ENCODE measurements around the gene FBXO2. TPM values are rescaled to one million over a fixed set of nuclear protein-coding genes. Genes with fewer than 3 reads are reported as not detected.

Gene FBXO2
- total RNA-seq, 1 experiment from 2014 or later, result 81.1 TPM

GRCh38 chr1:11673089-11673769 is 19.0 kb upstream of the FBXO2 start:
- ChIA-PET POLR2A (interaction anchor here (1.3 kb wide), 1 partner anchor 10 kb away, joined by 3 read pairs; no protein-coding TSS in a partner anchor), RAD21 (ENCODE audit: low non-redundant PET in 1 of 2, low total read pairs in 2 of 2, uncharacterized antibody in 2 of 2, unreplicated experiment in 2 of 2) (no interaction called here), CTCF (no interaction called here)
- H3K27me3 ChIP-seq (ENCODE audit: insufficient read depth, low read length), result no peaks in the 10 kb centered on the region
- no peak overlapping the region for H2AFZ ChIP-seq (ENCODE audit: low read depth, low read length, poor library complexity, severe bottlenecking)
- H3K27ac ChIP-seq (ENCODE audit: low read depth, low read length), result no peak overlapping the region
- TF ChIP-seq POLR2A (IDR thresholded peaks at IDR 0.05; ENCODE audit: borderline replicate concordance, extremely low read depth, insufficient read depth, insufficient read length) (no peak), SRF (IDR thresholded peaks at IDR 0.05; ENCODE audit: low read depth) (no peak), POLR2AphosphoS5 (IDR thresholded peaks at IDR 0.05; ENCODE audit: low read depth, low read length) (no peak), SIN3A (IDR thresholded peaks at IDR 0.05; ENCODE audit: low read depth) (no peak), SP1 (IDR thresholded peaks at IDR 0.05; ENCODE audit: low read depth) (no peak), EZH2 (IDR thresholded peaks at IDR 0.05) (no peak), RAD21 (IDR thresholded peaks at IDR 0.05; ENCODE audit: low read depth) (no peak), MAX (IDR thresholded peaks at IDR 0.05) (no peak), YY1 (IDR thresholded peaks at IDR 0.05; ENCODE audit: extremely low read depth, insufficient replicate concordance, low read depth, low read length) (no peak)
- 0 out of 2 replicates have a peak, but pooled peaks cover 3% of the 10 kb centered on the region for H3K79me2 ChIP-seq (ENCODE audit: insufficient read depth, low read length)
- no peaks in the 10 kb centered on the region for H3K4me1 ChIP-seq (ENCODE audit: control insufficient read depth in 1 of 2, insufficient read depth in 2 of 2, low read length in 2 of 2)
- H3K9ac ChIP-seq (ENCODE audit: low read length), result no peak overlapping the region
- no peak overlapping the region for H3K4me2 ChIP-seq (ENCODE audit: low read length)
- intact Hi-C loops (cut with micrococcal nuclease), result no loop called here
- peaks cover 23% of the 10 kb centered on the region in 2 experiments; a peak in 3 of 4 replicates for H3K36me3 ChIP-seq (ENCODE audit: control insufficient read depth in 1 of 2, insufficient read depth in 2 of 2, low read length in 2 of 2)
- no TSS peak for BruUV-seq (replicated peaks)
- no peak; the same call in 1 of the 2 replicates for ATAC-seq
- DNase-seq (ENCODE audit: low read depth, low spot score), result no peak
- H3K4me3 ChIP-seq (replicated peaks in 1 of 2; ENCODE audit: low read depth in 1 of 2, low read length in 2 of 2), result no peak overlapping the region
- H3K9me2 ChIP-seq (ENCODE audit: insufficient read depth), result no peaks in the 10 kb centered on the region
- no peaks in the 10 kb centered on the region for H4K20me1 ChIP-seq (ENCODE audit: insufficient read depth)
- H3K9me3 ChIP-seq (ENCODE audit: control insufficient read depth in 1 of 2, insufficient read depth in 1 of 2, low read depth in 1 of 2, low read length in 2 of 2), result no peaks in the 10 kb centered on the region
